SK-N-MC (cell line): ENCODE measurements around the gene FAM162B.

Source experiments
- EZH2 ChIP-seq: fragments of 200-600 bp; sonication (generic); IDR thresholded peaks from one replicate; pipeline ENCODE4 v1.6.1; 2017; ENCODE audit warnings: antibody characterized with exemption
- POLR2AphosphoS5 ChIP-seq: IDR thresholded peaks from 2 replicates; pipeline ENCODE4 v1.6.1; 2012; ENCODE audit warnings: mild to moderate bottlenecking, low read depth, low read length, borderline replicate concordance

DNA sequence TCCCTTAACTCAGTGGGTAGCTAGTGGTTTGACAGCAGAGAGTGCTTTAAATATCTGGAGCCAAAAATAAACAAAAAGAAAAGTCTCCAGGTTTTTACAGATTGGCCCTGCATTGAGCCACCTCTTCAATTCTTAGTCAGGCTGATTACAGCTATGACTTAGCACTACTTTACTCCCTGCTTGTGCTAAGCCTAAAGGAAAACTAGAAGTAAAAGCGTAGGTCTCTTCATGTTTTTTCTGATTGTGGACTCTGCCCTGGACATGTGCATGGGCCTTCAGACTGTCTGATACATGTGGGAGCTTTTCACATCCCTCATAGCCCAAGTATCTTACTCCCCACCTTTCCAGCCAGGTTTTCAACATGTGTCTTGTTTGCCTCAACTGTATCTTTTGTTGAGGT, 51.2 kb downstream of the FAM162B start:
- no peak for TF ChIP-seq EZH2
- TF ChIP-seq POLR2AphosphoS5, result no peak
